GM18873 (cell line): ENCODE measurements around the gene CPNE1.
"Not testable (repeated sequence)": the region's sequence is repeated elsewhere in the genome, so short reads cannot be mapped to it uniquely, and the experiment has no call there.

Source experiments
- ATAC-seq: cut with Tn5 transposase; IDR thresholded peaks from one replicate; pipeline ENCODE4 v1.9.1; 2021; ENCODE audit warnings: mild to moderate bottlenecking, moderate library complexity, moderate number of reproducible peaks; ENCODE audit not compliant: unreplicated experiment, low FRiP score

Gene CPNE1

DNA sequence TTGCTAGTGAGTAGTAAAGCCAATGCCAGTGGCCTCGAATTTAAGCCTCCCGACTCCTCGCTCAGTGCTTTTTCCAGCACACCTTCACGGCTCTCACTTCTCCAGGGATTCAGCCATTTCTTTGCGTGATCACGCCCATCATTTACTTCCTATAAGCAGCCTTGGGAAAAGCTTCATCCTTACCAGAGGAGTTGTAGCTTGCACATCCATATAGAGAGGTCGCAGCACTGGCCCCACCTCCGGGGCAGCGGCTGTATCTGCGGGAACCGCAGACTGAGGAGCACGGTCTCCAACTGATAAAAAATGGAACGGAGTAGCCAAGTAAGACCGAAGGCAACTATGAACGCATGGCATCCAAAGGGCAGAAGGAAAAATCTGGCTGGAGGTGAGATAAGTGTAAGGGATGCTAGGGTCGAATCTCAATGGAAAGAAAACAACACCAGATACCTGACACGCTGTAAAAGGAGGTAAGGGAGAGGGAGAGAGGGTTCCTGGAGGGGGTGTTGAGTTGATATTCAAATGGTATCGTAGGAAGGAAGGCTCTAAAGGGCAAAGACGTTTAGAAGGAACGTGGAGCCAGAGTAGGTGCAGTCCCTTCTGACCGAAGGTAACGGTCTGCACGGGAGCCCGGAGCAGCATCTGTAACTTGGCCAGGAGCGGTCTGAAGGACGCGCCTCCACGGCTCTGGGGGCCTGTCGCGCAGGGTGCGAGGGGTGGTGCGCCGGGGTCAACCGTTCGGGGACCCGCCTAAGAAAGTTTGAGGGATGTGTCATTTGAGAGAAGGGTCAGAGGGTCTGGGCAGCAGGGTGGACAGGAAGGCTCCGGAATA, 33.8 kb upstream of the CPNE1 start:
- ATAC-seq = no peak

DNA sequence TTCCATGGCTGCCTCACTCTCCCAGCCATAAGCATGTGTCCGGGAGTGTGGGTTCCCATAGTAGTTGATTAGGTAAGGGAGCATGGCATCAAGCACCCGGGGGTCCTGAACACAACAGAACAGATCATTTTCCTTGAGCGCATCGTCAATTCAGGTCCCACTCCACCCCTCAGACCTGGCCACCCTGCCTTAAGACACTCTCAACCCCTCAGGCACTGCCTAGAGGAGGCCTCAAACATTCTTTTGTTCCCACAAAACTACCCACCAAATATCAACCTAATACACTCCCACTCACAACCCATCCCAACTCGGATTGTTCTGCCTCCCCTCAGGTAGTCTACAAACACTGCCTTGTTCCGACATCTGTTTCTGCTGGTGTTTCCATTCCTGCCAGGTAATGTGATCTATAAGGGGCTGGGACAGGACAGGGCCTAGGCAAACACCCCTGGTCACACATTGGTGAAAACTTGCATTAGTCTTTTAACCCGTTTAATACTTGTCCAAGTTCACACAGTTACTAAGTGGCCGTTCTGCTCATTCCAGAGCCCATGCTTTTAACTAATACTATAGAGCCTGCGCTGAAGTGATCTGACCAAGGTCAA, 33.1 kb upstream of the CPNE1 start:
- ATAC-seq = no peak

DNA sequence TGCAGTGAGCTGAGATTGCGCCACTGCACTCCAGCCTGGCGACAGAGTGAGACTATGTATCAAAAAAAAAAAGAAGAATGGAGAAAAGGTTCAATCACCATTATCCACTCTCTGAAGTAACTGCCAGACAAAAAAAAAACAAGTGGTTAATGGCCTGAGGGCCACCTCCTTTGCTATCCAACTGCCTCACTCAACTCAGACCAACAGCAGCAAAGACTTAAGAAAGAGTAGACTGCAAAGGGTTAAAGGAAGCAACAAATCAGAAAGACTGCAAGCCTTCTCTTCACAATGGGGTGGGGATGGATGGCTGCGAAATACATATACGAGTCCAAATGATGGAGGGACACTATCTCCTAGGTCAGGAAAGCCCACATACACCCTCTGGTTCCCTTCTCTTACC, 31.3 kb upstream of the CPNE1 start:
- ATAC-seq = no peak

DNA sequence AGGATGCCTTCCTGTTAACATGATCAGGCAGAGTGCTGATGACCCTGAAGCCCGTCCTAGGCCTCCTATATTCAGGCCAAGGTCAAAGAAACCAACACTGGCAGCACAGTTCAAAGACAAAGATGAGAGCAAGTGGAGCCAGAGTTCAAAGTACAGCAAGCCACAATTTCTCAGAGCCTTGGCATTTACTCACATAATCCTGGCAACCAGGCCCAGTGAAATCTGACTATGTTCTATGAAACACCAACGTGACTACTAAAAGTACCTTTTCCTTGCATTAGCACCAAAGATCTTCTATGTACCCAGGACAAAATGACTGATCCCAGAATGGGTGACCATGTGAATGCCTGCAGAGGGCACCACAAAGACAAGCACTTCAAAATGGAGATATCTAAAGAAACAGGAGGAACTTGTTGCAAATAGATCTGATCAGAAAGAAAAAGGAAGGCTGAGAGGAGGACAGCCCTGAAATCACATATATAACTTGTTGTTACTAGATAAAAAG, 30.6 kb upstream of the CPNE1 start:
- no peak for ATAC-seq

DNA sequence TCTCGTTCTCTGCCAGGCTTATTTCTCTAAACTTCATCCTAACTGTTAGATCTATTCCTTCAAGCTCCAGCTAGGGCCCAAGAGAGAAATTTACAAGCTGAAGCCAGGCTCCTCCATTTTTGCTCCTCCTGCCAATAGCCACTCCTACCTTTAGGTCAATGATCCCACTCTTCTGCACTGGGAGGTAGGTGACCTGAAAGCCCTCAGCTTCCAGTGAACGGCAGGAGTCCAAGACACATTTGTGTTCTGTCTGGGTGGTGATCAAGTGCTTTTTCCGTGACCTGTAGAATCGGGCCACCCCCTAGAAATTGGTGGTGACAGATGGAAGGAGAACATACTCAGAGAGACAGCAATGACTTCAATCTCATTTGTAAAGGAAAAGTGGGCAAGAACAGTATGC, 25.6 kb upstream of the CPNE1 start:
- no peak for ATAC-seq

DNA sequence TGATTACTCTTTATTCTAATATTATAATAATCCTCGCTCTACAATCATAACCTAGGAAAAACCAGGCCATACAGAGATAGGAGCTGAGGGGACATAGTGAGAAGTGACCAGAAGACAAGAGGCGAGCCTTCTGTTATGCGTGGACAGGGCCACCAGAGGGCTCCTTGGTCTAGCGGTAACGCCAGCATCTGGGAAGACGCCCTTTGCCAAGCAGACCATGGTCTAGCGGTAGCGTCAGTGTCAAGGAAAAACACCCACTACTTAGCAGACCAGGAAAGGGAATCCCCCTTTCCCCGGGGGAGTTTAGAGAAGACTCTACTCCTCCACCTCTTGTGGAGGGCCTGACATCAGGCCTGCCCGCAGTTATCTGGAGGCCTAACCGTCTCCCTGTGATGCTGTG, 22.2 kb upstream of the CPNE1 start:
- not testable (repeated sequence) for ATAC-seq

DNA sequence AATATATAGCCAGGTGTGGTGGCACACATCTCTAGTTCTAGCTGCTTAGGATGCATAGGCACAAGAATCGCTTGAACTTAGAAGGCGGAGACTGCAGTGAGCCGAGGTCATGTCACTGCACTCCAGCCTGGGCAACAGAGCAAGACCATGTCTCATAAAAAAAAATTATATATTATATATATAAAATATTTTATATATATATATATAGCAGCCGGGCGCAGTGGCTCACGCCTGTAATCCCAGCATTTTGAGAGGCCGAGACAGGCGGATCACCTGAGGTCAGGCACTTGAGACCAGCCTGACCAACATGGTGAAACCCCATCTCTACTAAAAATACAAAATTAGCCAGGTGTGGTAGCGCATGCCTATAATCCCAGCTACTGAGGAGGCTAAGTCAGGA, 20.7 kb upstream of the CPNE1 start:
- ATAC-seq = not testable (repeated sequence)

DNA sequence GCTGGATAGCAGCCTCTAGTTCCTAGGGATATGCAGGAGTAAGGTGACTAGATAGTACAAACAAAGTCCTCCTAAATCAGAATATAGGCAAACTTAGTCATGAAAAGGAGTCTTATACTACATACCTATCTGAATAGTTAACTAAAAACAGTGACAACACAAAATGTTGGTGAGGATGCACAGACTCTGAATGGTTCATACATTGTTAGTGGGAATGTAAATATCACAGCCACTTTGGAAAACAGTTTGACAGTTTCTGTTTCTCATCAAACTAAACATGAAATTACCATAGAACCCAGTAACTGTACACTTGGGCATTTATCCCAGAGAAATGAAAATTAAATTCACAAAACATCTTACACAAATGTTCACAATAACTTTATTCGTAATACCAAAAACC, 17.3 kb upstream of the CPNE1 start:
- ATAC-seq = no peak

DNA sequence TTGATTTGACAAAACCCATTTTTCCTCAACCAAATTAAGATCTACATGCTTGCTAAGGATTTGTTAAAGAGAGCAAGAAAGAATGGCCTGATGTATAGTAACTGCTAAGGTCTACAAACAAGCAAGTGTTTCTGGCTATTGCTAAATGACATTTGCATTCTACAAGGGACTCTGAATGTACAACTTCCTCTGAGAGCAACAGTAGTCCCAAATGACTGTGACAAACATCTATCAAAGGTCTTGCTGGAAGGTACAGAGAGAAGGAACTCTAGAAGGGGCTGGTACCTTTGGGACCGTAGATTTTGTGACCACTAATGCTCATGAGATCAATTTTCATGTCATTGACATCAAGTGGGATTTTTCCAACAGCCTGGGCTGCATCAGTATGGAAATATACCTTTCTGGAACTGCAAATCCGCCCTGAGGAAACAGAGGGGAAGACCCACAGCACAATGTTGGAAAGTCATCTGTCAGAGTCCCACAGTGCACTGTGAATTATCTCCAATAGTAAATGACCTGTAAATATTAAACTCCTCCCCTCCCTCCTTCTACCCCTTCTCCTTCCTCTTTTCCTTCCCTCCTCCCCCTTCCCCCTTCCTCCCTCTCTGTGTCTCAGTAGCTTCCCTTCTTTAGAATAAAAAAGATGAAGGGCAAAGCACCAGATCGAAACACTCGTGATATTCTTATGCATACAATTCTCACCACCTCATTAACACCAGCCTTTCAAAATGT, 15.9 kb upstream of the CPNE1 start:
- no peak for ATAC-seq

DNA sequence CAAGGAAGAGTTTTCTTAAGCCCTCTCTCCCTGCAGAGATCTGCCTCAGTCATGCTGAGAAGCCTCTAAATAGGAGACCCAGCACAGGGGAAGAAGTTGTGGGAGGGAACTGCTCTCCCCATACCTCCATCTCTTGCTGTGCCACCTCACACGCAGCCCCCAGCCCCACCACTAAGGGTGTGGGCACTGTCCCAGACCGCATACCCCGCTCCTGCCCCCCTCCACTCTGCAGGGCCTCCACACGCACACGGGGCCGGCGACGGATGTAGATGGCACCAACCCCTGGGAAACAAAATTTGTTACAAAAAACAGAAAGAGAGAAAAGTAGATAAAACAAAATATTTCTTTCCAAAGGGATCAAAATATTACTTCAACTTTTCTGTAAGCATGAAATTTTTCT, 10.2 kb upstream of the CPNE1 start:
- ATAC-seq = no peak

DNA sequence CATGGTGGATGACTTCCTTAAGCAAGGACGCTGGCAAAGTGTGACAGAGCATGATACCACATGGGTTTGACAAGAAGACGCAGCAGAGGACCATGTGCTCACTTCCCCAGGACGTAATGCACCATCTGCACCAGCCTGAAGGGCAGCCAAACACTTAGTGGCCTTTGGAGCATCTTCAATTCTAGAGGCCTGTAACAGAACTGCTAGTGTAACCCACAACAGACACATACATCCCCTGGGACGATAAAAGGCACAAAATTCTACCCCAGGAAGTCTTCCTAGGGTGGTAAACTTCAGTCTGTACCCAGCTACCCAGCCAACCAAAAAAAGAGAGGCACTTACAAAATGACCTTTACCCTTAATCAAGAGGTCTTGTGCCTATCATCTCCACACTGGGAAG, 9.2 kb upstream of the CPNE1 start:
- no peak for ATAC-seq

DNA sequence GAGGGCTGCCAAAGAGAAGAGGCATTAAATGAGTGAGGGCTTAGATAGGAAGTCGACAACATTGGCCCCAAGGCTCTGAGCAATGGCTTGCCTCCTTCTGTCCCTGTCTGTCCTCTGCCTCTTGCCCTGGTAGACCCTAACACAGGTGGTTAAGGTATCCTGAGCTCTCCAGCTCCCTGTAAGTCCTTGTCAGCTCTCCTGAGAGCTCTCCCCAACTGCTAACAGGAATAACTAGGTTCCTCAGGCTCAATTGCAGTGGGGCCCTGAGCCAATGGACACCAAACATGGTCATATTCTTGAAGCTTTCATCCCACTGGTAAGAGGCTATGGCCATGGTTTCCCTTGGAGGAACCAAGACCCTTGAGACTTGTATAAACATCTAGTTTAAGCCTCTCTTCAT, 5.0 kb upstream of the CPNE1 start:
- no peak for ATAC-seq

DNA sequence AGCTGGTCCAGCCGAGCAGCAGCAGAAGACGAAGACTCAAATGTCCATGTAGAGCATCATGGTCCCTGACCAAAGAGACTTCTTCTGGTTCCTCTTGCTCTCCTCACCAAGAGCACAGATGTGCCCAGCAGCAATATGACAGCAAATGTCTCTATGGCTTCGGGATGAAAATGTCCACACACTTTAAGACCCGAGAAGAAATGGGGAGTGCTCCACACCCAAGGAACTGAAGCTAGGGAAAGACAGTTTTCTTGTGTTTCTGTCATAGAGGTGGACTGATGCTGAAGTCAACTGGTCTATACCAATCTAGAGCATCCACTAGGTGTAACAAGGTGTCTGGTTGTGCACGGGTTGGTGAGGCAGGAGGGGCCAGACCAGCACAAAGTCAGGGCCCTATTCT, 4.5 kb upstream of the CPNE1 start:
- no peak for ATAC-seq

DNA sequence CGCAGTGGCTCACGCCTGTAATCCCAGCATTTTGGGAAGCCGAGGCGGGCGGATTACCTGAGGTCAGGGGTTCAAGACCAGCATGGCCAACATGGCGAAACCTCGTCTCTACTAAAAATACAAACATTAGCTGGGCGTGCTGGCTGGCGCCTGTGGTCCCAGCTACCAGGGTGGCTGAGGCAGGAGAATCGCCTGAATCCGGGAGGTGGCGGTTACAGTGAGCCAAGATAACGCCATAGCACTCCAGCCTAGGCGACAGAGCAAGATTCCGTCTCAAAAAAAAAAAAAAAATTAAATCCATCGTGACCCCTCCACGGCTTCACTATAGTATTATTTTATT, 1.2 kb upstream of the CPNE1 start:
- no peak for ATAC-seq

DNA sequence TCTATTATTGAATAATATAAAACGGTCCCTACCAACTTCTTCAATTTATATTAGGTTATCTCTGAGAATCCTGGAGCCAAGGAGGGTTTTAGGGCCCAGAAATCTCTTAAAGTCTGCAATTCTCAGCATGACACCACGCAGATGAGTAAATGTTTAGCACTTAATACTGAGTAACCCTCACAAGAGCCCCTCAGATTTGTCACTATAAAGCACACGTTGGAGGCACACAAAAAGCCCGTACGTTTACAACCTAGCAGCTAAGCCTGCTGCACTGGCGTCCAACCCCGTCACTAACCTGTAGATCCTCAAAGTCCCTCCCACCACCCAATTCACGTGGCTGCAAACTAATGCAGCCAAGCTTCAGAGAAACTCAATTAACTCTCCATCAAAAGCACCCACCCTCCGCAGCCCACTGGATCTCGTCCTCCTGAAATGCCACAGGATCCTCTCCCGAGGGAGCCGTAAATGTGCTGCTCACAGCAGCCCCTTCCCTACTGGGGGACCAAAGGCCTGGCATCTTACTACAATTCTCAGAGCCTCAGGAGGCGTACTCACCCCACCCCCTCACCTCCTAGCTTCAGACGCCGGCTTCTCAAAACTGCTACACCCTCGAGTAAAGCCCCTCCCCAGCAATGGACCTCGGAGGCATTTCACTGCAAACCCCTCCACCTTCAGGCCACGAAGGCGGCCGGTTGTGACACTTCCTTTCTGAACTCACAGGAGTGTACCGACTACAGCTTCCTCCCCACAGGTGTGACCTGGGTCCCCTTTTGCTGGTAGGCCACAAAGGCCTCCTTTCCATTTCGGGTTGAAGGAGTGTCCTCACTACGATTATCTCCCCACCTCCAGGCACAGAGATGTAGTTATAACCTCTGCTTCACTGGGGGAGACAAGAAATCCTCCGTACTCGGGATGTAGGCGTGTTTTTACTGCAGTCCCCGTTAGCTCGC, 909 bp downstream of the CPNE1 start:
- ATAC-seq = peak; percentile 25

DNA sequence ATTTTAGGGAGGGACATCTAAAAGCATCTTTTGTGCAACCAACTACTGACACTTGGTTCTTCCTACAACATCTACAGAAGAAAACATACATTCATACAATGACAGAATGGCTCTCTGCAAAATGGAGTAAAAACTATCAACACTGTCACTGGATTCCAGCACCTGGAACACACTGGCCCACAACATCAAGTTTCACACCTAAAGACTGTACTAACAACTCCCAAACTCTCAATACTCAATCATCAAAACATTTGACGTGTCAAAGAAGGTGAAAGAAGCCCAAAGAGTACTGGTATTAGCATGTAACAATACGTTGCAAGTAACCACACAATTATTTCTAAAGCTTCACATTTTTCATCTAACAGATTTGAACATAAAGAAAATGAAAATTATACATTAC, 2.1 kb downstream of the CPNE1 start:
- no peak for ATAC-seq

DNA sequence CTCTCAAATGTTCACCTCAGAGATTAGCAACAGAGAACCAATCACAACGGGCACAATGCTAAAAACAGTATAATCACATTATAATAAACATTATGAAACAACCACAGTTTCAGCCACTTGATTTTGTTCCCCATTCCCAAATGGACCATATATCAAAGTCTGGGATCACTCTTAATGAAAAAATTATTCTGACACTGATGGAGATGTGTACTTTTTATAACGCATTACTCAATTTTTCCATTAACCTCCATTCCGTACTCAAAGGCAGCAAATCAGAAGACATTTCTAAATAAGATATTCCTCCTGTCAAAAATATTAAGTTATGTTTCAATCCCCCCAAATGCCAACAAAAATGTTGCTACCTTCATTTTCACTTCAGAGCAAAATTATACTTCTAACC, 2.8 kb downstream of the CPNE1 start:
- ATAC-seq = no peak

DNA sequence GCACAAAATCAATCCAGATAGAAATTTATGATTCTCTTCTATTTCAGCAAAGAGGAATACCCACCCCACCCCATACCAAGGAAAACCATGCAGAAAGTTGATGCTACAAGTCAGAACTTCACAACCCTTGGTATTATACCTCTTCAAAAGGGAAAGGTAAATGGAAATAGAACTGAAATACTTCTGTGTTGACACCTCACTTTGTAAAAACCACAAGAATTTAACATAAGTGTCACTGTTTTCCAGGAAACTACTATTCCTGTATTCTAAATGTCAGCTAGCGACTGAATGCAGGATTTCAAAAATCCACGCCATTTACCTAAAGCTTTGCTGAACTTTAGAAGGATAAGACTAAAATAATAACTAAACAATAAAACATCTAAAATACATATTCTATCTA, 3.6 kb downstream of the CPNE1 start:
- ATAC-seq = no peak

DNA sequence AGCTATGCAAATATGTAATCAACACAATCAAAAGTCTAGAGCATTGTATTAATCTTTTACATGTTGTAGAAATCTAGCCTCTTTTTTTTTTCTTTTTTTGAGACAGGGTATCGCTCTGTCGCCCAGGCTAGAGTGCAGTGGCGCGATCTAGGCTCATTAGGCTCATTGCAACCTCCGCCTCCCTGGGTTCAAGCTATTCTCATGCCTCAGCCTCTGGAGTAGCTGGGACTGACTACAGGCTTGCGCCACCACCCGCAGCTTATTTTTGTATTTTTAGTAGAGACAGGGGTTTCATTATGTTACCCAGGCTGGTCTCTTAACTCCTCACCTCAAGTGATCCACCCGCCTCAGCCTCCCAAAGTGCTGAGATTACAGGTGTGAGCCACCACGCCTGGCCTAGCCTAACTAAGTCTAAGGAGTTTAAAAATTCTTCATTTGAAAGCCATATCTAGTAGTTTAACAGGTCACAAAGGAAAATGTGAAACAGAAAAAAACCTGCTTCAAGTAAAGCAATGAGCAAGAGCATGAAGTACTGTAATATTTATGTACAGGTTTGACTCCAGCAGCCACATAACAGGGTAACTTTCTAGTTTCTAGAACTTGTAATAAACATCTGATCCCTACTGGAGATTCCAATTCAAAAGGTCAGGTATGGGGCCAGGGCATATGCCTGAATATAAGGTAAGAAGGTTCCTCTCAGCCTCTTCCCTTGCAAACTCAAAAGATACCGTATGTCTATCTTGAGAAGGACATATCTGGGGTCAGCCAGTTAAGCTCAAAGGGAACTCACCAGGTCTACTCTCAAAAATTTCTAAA, 4.4 kb downstream of the CPNE1 start:
- no peak for ATAC-seq

DNA sequence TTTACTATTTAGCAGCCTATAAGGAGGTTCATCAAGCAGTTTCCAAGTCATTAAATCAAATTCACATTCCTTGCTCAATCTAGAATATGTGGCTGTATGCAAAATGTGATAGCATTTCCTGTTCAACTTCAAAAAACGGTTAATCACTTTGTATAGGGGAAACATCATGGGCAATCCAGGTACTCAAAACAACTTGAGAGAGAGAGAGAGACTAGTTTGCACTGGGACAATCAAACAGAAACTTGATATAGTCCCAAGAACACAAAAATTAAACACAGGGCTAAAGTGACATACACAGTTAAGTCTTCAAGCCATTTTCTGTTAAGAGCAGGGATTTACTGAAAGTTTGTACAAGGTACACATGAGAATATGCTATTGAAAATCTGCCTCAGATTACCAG, 7.4 kb downstream of the CPNE1 start:
- no peak for ATAC-seq
